Progenitor cell of endocrine pancreas (in vitro differentiated cells): ENCODE data around the gene VTA1. TPM values are rescaled to one million over a fixed set of nuclear protein-coding genes. Genes with fewer than 3 reads are reported as not detected.

Experiments
- DNase-seq: peaks from one replicate; pipeline ENCODE4 v3.0.0; 2021; ENCODE audit warnings: low spot score; ENCODE audit not compliant: unreplicated experiment
- H3K27ac Mint-ChIP-seq: 2 replicates; pipeline ENCODE4 v1.8.0; 2021; ENCODE audit warnings: mild to moderate bottlenecking, moderate library complexity, mixed read lengths
- H3K27me3 Mint-ChIP-seq: 2 replicates; pipeline ENCODE4 v1.8.0; 2021; ENCODE audit warnings: mixed read lengths
- H3K36me3 Mint-ChIP-seq: 2 replicates; pipeline ENCODE4 v1.8.0; 2022; ENCODE audit warnings: mixed read lengths; ENCODE audit not compliant: insufficient read depth
- H3K4me1 Mint-ChIP-seq: 2 replicates; pipeline ENCODE4 v1.8.0; 2021; ENCODE audit warnings: low read depth, mixed read lengths
- H3K4me3 Mint-ChIP-seq: 2 replicates; pipeline ENCODE4 v1.8.0; 2021; ENCODE audit warnings: low read depth, mild to moderate bottlenecking, moderate library complexity, mixed read lengths
- H3K9me3 Mint-ChIP-seq: 2 replicates; pipeline ENCODE4 v1.8.0; 2021; ENCODE audit warnings: low read depth, mixed read lengths
- total RNA-seq: library from RNA; stranded (reverse); gene quantifications from 2 replicates; pipeline ENCODE4 v1.2.1, GENCODE V29; 2021
- TF ChIP-seq, protein P1 (sequence below): fragments of 200-600 bp; sonication (generic); IDR thresholded peaks from one replicate; pipeline ENCODE4 v1.5.0; 2021; ENCODE audit warnings: antibody characterized with exemption, mild to moderate bottlenecking; ENCODE audit not compliant: unreplicated experiment

VTA1 gene
- total RNA-seq, 1 donor from 2014 or later = 49.6 TPM

DNA sequence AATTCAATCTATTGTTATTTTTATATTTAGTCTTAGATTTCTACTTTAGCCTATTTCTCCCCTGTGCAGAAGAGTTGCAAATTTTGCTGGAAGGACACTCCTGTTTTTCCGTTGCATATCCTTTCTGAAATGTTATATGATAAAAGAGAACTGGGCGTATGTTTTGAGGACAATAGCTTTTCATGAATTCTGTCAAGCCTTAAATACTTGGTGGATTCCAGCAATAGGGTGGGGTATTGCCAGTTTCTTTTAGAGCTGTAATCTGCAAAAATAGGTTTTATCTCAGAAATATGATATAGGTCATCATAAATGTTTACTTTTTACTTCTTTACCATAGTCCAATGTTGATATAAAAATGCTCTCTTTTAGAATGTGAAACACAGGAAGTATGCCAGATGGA, 42.0 kb downstream of the VTA1 start:
- Mint-ChIP-seq H3K4me1 (peaks cover 6% of the 10 kb centered on the region), H3K27ac (no peak overlapping the region), H3K36me3 (peaks cover 5% of the 10 kb centered on the region), H3K9me3 (no peaks in the 10 kb centered on the region), H3K27me3 (no peaks in the 10 kb centered on the region), H3K4me3 (no peak overlapping the region)
- no peak for DNase-seq
- TF ChIP-seq, protein P1, sequence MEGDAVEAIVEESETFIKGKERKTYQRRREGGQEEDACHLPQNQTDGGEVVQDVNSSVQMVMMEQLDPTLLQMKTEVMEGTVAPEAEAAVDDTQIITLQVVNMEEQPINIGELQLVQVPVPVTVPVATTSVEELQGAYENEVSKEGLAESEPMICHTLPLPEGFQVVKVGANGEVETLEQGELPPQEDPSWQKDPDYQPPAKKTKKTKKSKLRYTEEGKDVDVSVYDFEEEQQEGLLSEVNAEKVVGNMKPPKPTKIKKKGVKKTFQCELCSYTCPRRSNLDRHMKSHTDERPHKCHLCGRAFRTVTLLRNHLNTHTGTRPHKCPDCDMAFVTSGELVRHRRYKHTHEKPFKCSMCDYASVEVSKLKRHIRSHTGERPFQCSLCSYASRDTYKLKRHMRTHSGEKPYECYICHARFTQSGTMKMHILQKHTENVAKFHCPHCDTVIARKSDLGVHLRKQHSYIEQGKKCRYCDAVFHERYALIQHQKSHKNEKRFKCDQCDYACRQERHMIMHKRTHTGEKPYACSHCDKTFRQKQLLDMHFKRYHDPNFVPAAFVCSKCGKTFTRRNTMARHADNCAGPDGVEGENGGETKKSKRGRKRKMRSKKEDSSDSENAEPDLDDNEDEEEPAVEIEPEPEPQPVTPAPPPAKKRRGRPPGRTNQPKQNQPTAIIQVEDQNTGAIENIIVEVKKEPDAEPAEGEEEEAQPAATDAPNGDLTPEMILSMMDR = no peak

DNA sequence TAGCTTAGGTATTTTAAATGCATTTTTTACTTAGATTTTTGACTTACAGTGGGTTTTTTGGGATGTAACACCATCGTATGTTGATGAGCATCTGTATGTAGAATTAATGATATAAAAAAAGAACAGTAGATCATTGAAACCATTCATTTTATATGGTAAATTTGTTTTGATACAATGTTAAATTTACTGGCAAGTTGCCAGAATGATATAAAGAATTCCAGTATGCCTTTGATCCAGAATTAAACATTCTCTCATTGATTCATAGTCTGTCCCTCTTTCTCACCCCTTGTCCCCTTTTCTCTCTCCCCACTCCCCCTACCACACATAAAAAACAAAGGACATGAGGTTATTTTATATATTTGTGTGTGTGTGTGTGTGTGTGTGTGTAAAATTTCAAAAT, 45.3 kb downstream of the VTA1 start:
- H3K9me3 Mint-ChIP-seq = no peaks in the 10 kb centered on the region
- H3K4me3 Mint-ChIP-seq = no peak overlapping the region
- peaks cover 8% of the 10 kb centered on the region for H3K4me1 Mint-ChIP-seq
- DNase-seq = no peak
- TF ChIP-seq, protein P1 = no peak
- no peak overlapping the region for H3K27ac Mint-ChIP-seq
- peaks cover 11% of the 10 kb centered on the region for H3K36me3 Mint-ChIP-seq
- H3K27me3 Mint-ChIP-seq = no peaks in the 10 kb centered on the region

DNA sequence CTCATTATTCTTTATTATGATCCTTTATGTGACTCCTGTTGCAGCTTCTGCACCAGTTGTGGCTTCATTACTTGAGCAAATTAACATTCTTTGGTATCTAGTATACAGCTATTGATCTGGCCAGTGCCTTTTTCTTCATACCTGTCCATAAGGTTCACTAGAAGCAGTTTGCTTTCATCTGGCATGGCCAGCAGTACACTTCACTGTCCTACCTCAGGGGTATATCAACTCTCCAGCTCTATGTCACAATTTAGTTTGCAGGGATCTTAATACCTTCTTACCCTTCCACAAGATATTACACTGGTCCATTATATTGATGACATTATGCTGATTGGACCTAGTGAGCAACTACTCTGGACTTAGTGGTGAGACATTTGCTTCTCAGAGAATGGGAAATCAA, 46.6 kb downstream of the VTA1 start:
- Mint-ChIP-seq H3K4me3 (no peak overlapping the region), H3K4me1 (peaks cover 8% of the 10 kb centered on the region), H3K27ac (no peak overlapping the region), H3K9me3 (no peaks in the 10 kb centered on the region), H3K36me3 (peaks cover 14% of the 10 kb centered on the region), H3K27me3 (no peaks in the 10 kb centered on the region)
- TF ChIP-seq, protein P1 = no peak
- DNase-seq = no peak

DNA sequence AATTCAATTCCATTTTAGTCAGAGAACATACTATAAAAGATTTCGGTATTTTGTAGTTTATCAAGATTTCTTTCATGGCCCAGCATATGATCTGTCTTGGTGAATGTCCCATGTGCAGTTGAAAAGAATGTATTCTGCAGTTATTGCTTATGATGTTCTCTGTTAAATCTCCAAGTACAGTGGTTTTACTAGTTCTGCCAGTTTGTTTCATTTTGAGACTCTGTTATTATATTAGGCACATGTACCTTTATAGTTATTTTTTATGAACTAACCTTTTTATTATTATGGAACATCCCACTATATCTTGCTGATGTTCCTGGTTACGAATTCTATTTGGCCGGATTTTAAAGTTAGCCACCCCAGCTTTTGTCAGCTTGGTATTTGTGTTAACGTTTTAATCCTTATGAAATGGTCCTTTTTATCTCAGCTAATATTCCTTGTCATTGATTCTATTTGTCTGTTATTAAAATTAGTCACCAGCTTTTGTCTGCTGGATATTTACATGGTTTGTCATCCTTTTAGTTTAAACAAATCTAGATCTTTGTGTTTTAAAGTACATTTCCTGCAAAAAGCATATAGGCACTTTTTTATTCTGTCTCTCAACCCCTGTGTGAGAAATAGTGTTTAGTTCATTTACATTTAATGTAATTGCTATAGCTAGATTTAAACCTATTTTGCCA, 48.9 kb downstream of the VTA1 start:
- TF ChIP-seq, protein P1 = no peak
- H3K4me1 Mint-ChIP-seq = peaks cover 8% of the 10 kb centered on the region
- no peak overlapping the region for H3K4me3 Mint-ChIP-seq
- DNase-seq = no peak
- no peaks in the 10 kb centered on the region for H3K9me3 Mint-ChIP-seq
- H3K27ac Mint-ChIP-seq = no peak overlapping the region
- peaks cover 12% of the 10 kb centered on the region for H3K36me3 Mint-ChIP-seq
- no peaks in the 10 kb centered on the region for H3K27me3 Mint-ChIP-seq

DNA sequence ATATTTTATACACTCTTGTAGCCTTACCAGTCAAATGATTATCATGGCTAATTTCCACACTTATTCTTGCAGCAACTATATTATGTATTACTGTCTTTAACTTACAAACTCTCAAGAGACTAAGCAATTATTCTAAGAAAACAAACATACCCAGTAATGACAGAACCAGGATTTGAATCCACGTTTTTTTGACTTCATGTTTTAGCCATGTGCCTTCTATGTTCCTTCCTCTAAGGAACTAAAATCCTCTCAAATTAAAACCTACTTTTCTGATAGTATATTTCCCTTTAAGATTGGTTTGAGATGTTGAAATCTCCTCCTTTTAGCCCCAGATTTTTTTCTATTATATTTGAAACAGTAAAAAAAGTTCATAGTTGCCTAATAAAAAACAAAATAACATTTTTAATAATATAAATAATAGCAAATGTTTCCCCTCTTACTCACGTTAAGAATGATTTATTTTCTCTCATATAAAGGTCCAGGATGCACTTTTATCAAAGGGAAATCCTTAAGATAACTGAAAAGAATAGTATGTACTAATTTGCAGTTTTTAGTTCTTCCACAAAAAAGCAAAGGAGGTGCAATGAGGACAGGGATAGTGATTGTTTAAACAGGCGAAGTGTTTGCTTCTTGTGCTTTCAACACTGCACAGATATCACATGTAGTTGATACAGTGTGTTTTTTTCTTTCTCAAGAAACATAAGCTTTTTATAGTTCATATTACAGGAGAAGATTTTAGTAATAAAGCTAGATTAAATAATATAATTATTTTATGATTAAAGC, 54.0 kb downstream of the VTA1 start:
- no peak overlapping the region for H3K27ac Mint-ChIP-seq
- H3K9me3 Mint-ChIP-seq = no peaks in the 10 kb centered on the region
- no peak overlapping the region for H3K4me3 Mint-ChIP-seq
- peaks cover 6% of the 10 kb centered on the region for H3K4me1 Mint-ChIP-seq
- H3K36me3 Mint-ChIP-seq = peaks cover 19% of the 10 kb centered on the region
- H3K27me3 Mint-ChIP-seq = no peaks in the 10 kb centered on the region
- TF ChIP-seq, protein P1 = no peak
- DNase-seq = no peak
